Head of caudate nucleus (tissue), 42 donors: ENCODE measurements around the gene HAND2.

ENCODE experiments used
- DNase-seq, 42 donors: peaks; one replicate each; pipeline versions ENCODE4 v3.0.0 to v3.0.0-alpha.2; 2020 to 2021; ENCODE audit warnings: mixed read lengths in 7 of 42
- intact Hi-C: fragments of 100-400 bp; cut with DNase I; formaldehyde crosslinking; loops from one replicate; pipeline ENCODE4 v1.15.0; 2022

Gene HAND2

GRCh38 chr4:173529477-173530325 lies at the start of gene HAND2:
HAND2 (minus strand) TSS chr4:173530229; CDS start chr4:173529289, 940 bp downstream.
- no peak for DNase-seq
- intact Hi-C loops, result loop anchor here (10.0 kb wide), 1 partner anchor 685 kb away; no protein-coding TSS in a partner anchor

GRCh38 chr4:173578956-173579355 lies 48.9 kb upstream of the HAND2 start:
- DNase-seq, result no peak
- intact Hi-C loops, result no loop called here

GRCh38 chr4:173577963-173578362 lies 47.9 kb upstream of the HAND2 start:
- no peak for DNase-seq
- intact Hi-C loops, result no loop called here

GRCh38 chr4:173575482-173576152 lies 45.6 kb upstream of the HAND2 start:
- intact Hi-C loops, result no loop called here
- no peak for DNase-seq

GRCh38 chr4:173573725-173574124 lies 43.7 kb upstream of the HAND2 start:
- intact Hi-C loops, result no loop called here
- DNase-seq, result no peak

GRCh38 chr4:173573286-173573685 lies 43.3 kb upstream of the HAND2 start:
- intact Hi-C loops, result no loop called here
- DNase-seq, result no peak

- no peak for DNase-seq
These were observed 42.6 kb upstream of the HAND2 start for GRCh38 chr4:173572493-173573129.

GRCh38 chr4:173571620-173572019 lies 41.6 kb upstream of the HAND2 start:
- no peak for DNase-seq
- intact Hi-C loops, result no loop called here

More at GRCh38 chr4:173572493-173573129, 42.6 kb upstream of the HAND2 start:
- intact Hi-C loops, result no loop called here

- DNase-seq, result no peak
- intact Hi-C loops, result no loop called here
These were observed 35.3 kb upstream of the HAND2 start for GRCh38 chr4:173565281-173565680.

- intact Hi-C loops, result no loop called here
- no peak for DNase-seq
These were observed 34.4 kb upstream of the HAND2 start for GRCh38 chr4:173564461-173564860.

GRCh38 chr4:173560896-173561295 lies 30.9 kb upstream of the HAND2 start:
- DNase-seq, result no peak
- intact Hi-C loops, result no loop called here

- DNase-seq, result no peak
- intact Hi-C loops, result no loop called here
These were observed 26.5 kb upstream of the HAND2 start for GRCh38 chr4:173556398-173557131.

- no peak for DNase-seq
- intact Hi-C loops, result no loop called here
These were observed 17.9 kb upstream of the HAND2 start for GRCh38 chr4:173547889-173548288.

GRCh38 chr4:173546776-173547175 lies 16.7 kb upstream of the HAND2 start:
- DNase-seq, result no peak
- intact Hi-C loops, result no loop called here

- DNase-seq, result no peak
- intact Hi-C loops, result no loop called here
These were observed 15.4 kb upstream of the HAND2 start for GRCh38 chr4:173545440-173545839.

GRCh38 chr4:173543266-173543665 lies 13.2 kb upstream of the HAND2 start:
- intact Hi-C loops, result no loop called here
- DNase-seq, result no peak

- intact Hi-C loops, result loop anchor here (10.0 kb wide), 1 partner anchor 675 kb away; no protein-coding TSS in a partner anchor
- DNase-seq, result no peak
These were observed 10.0 kb upstream of the HAND2 start for GRCh38 chr4:173539986-173540385.

GRCh38 chr4:173538909-173539445 lies 8.9 kb upstream of the HAND2 start:
- intact Hi-C loops, result loop anchor here (10.0 kb wide), 1 partner anchor 676 kb away; no protein-coding TSS in a partner anchor
- no peak for DNase-seq
